ENCODE measurements around the gene CYP1A2. TPM values are rescaled to one million over a fixed set of nuclear protein-coding genes. Genes with fewer than 3 reads are reported as not detected.
"Not testable (repeated sequence)": the region's sequence is repeated elsewhere in the genome, so short reads cannot be mapped to it uniquely, and the experiment has no call there.

Gene CYP1A2
- total RNA-seq, result not detected in 2 replicates

- DNase-seq (ENCODE audit: extremely low read depth, low read depth, low spot score), result no peak
Observed at GRCh38 chr15:74748322-74748946, at the start of gene CYP1A2. Gene CYP1A2, plus strand, starts transcription at chr15:74748845. Its CDS starts 894 bp downstream, at chr15:74749739.

- DNase-seq (ENCODE audit: extremely low read depth, low read depth, low spot score), result no peak
Observed at GRCh38 chr15:74709011-74709410, 39.6 kb upstream of the CYP1A2 start.

- DNase-seq (ENCODE audit: extremely low read depth, low read depth, low spot score), result no peak
Observed at GRCh38 chr15:74709892-74710291, 38.8 kb upstream of the CYP1A2 start.

GRCh38 chr15:74710319-74711094 is 38.1 kb upstream of the CYP1A2 start:
- DNase-seq (ENCODE audit: extremely low read depth, low read depth, low spot score), result no peak

- no peak for DNase-seq (ENCODE audit: extremely low read depth, low read depth, low spot score)
Observed at GRCh38 chr15:74712311-74712710, 36.3 kb upstream of the CYP1A2 start.

GRCh38 chr15:74716651-74717050 is 32.0 kb upstream of the CYP1A2 start:
- DNase-seq (ENCODE audit: extremely low read depth, low read depth, low spot score), result no peak

GRCh38 chr15:74722591-74722990 is 26.1 kb upstream of the CYP1A2 start:
- DNase-seq (ENCODE audit: extremely low read depth, low read depth, low spot score), result no peak

- no peak for DNase-seq (ENCODE audit: extremely low read depth, low read depth, low spot score)
Observed at GRCh38 chr15:74723187-74723586, 25.5 kb upstream of the CYP1A2 start.

- DNase-seq (ENCODE audit: extremely low read depth, low read depth, low spot score), result no peak
Observed at GRCh38 chr15:74723754-74724334, 24.8 kb upstream of the CYP1A2 start.

GRCh38 chr15:74724570-74725224 is 23.9 kb upstream of the CYP1A2 start:
- no peak for DNase-seq (ENCODE audit: extremely low read depth, low read depth, low spot score)

- no peak for DNase-seq (ENCODE audit: extremely low read depth, low read depth, low spot score)
Observed at GRCh38 chr15:74725225-74725774, 23.3 kb upstream of the CYP1A2 start, which contains the start of gene CYP1A1. Gene CYP1A1, minus strand, starts transcription at chr15:74725528. Its CDS starts 2,431 bp downstream, at chr15:74723097.

GRCh38 chr15:74725845-74726773 is 22.5 kb upstream of the CYP1A2 start:
- DNase-seq (ENCODE audit: extremely low read depth, low read depth, low spot score), result no peak

- DNase-seq (ENCODE audit: extremely low read depth, low read depth, low spot score), result no peak
Observed at GRCh38 chr15:74726774-74727164, 21.9 kb upstream of the CYP1A2 start.

GRCh38 chr15:74727727-74728126 is 20.9 kb upstream of the CYP1A2 start:
- no peak for DNase-seq (ENCODE audit: extremely low read depth, low read depth, low spot score)

GRCh38 chr15:74728699-74729098 is 19.9 kb upstream of the CYP1A2 start:
- not testable (repeated sequence) for DNase-seq (ENCODE audit: extremely low read depth, low read depth, low spot score)

GRCh38 chr15:74729372-74729771 is 19.3 kb upstream of the CYP1A2 start:
- DNase-seq (ENCODE audit: extremely low read depth, low read depth, low spot score), result not testable (repeated sequence)

- DNase-seq (ENCODE audit: extremely low read depth, low read depth, low spot score), result no peak
Observed at GRCh38 chr15:74730619-74731316, 17.9 kb upstream of the CYP1A2 start.

GRCh38 chr15:74732846-74733245 is 15.8 kb upstream of the CYP1A2 start:
- DNase-seq (ENCODE audit: extremely low read depth, low read depth, low spot score), result no peak

- no peak for DNase-seq (ENCODE audit: extremely low read depth, low read depth, low spot score)
Observed at GRCh38 chr15:74733269-74733668, 15.4 kb upstream of the CYP1A2 start.

Data from glomerular endothelial cell (primary cell).